GM19328 (cell line): Measurements from ENCODE around the gene SMOC2.

Experiments used
- ATAC-seq: cut with Tn5 transposase; IDR thresholded peaks from one replicate; pipeline ENCODE4 v1.9.1; 2021; ENCODE audit warnings: mild to moderate bottlenecking, moderate library complexity; ENCODE audit not compliant: unreplicated experiment

Gene SMOC2

GRCh38 chr6:168442646-168443045, 1.7 kb downstream of the SMOC2 start:
- no peak for ATAC-seq

- ATAC-seq: no peak
Observed at GRCh38 chr6:168447282-168447681, 6.3 kb downstream of the SMOC2 start.

GRCh38 chr6:168447700-168448099, 6.7 kb downstream of the SMOC2 start:
- ATAC-seq: no peak

GRCh38 chr6:168448243-168448855, 7.4 kb downstream of the SMOC2 start:
- ATAC-seq: no peak

GRCh38 chr6:168450917-168451316, 9.9 kb downstream of the SMOC2 start:
- no peak for ATAC-seq

- no peak for ATAC-seq
Observed at GRCh38 chr6:168451805-168452517, 11.0 kb downstream of the SMOC2 start.

- no peak for ATAC-seq
Observed at GRCh38 chr6:168452685-168453377, 11.8 kb downstream of the SMOC2 start.

- no peak for ATAC-seq
Observed at GRCh38 chr6:168455847-168456530, 15.0 kb downstream of the SMOC2 start.

GRCh38 chr6:168456907-168457652, 16.1 kb downstream of the SMOC2 start:
- ATAC-seq: no peak

GRCh38 chr6:168457653-168457934, 16.6 kb downstream of the SMOC2 start:
- no peak for ATAC-seq

- no peak for ATAC-seq
Observed at GRCh38 chr6:168458101-168458500, 17.1 kb downstream of the SMOC2 start.

GRCh38 chr6:168459572-168459971, 18.6 kb downstream of the SMOC2 start:
- ATAC-seq: no peak

- ATAC-seq: no peak
Observed at GRCh38 chr6:168462289-168462853, 21.4 kb downstream of the SMOC2 start.

- ATAC-seq: no peak
Observed at GRCh38 chr6:168464546-168464945, 23.6 kb downstream of the SMOC2 start.

- no peak for ATAC-seq
Observed at GRCh38 chr6:168468045-168468444, 27.1 kb downstream of the SMOC2 start.

GRCh38 chr6:168469521-168469920, 28.5 kb downstream of the SMOC2 start:
- no peak for ATAC-seq

- no peak for ATAC-seq
Observed at GRCh38 chr6:168469926-168470325, 28.9 kb downstream of the SMOC2 start.

GRCh38 chr6:168472363-168472762, 31.4 kb downstream of the SMOC2 start:
- ATAC-seq: no peak

GRCh38 chr6:168473197-168473596, 32.2 kb downstream of the SMOC2 start:
- no peak for ATAC-seq

GRCh38 chr6:168475188-168476013, 34.4 kb downstream of the SMOC2 start:
- ATAC-seq: no peak
